ENCODE results near the gene GLIS2. TPM values are rescaled to one million over a fixed set of nuclear protein-coding genes. Genes with fewer than 3 reads are reported as not detected.
"Not testable (repeated sequence)": the region's sequence is repeated elsewhere in the genome, so short reads cannot be mapped to it uniquely, and the experiment has no call there.

Gene GLIS2
- total and polyA plus RNA-seq, 3 experiments from 2014 or later: 0.13 to 0.26 TPM; not detected in 1

DNA sequence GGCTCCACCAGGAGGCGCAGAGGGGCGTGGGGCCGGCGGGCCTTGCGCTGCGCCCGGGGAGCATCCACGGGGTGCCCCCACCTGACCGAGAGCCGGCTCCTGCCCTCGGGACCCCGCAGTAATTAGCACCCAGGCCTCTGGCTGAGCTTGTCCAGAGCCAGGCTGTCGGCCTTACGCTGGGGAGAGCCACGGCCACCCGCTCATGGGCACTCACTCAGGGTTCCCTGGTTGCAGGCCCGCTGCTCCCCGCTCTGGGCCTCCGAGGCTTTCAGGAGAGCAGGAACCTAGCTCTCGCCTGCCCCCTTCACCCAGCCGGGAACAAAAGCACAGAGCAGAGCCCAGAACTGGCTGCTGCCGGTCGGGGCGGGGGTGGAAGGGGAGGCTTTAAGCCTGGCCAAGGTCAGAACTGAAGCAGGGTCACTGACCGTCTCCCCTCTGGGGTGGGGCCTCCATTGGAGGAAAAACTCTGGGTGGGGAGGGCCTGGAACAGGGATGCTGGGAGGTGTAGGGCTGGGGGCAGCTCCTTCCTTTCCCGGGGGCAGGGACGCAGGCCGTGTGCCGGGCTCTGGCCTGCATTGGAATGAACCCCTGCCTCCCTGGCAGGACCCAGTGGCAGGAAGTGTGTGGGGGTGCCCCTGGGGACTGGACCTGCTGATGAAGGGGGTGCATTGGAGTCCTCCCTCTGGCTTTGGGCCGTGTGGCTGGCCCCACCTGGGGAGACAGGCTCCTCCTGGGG lies 12.3 kb downstream of the GLIS2 start:
- Histone ChIP-seq H3K4me1 (ENCODE audit: insufficient read depth, low read length) (peaks cover 6% of the 10 kb centered on the region), H3K36me3 (ENCODE audit: insufficient read depth, low read length) (no peaks in the 10 kb centered on the region), H3K27me3 (ENCODE audit: insufficient read depth, low read length, poor library complexity, severe bottlenecking) (no peaks in the 10 kb centered on the region), H3K9me3 (ENCODE audit: low read length) (no peaks in the 10 kb centered on the region), H3K4me3 (ENCODE audit: low read length) (peak overlapping the region; percentile 39), H3K27ac (ENCODE audit: low read depth, low read length) (no peak overlapping the region)
- POLR2A ChIA-PET: interaction anchor here (0.8 to 0.9 kb wide), 2 partner anchors 55 to 74 kb away, joined by 3 read pairs; partner anchors contain the start of gene TFAP4
- H3K36me3 Mint-ChIP-seq: no peaks in the 10 kb centered on the region
- peaks cover 0 to 5% of the 10 kb centered on the region in 2 donors for H3K27me3 Mint-ChIP-seq
- no peak overlapping the region for H3K27ac Mint-ChIP-seq
- H3K9me3 Mint-ChIP-seq: no peaks in the 10 kb centered on the region
- H3K4me3 Mint-ChIP-seq: peak overlapping the region in 6 of 7 donors; percentile 22 to 72 (median 55)
- CTCF ChIA-PET: interaction anchor here (0.6 to 8.0 kb wide), 9 partner anchors 11 to 233 kb away, joined by 3 to 72 read pairs (median 7); no protein-coding TSS in a partner anchor
- peak in 4 of 5 donors; percentile 21 to 66 (median 39) for DNase-seq
- peaks cover 0 to 10% (median 0%) of the 10 kb centered on the region in 3 donors for H3K4me1 Mint-ChIP-seq

DNA sequence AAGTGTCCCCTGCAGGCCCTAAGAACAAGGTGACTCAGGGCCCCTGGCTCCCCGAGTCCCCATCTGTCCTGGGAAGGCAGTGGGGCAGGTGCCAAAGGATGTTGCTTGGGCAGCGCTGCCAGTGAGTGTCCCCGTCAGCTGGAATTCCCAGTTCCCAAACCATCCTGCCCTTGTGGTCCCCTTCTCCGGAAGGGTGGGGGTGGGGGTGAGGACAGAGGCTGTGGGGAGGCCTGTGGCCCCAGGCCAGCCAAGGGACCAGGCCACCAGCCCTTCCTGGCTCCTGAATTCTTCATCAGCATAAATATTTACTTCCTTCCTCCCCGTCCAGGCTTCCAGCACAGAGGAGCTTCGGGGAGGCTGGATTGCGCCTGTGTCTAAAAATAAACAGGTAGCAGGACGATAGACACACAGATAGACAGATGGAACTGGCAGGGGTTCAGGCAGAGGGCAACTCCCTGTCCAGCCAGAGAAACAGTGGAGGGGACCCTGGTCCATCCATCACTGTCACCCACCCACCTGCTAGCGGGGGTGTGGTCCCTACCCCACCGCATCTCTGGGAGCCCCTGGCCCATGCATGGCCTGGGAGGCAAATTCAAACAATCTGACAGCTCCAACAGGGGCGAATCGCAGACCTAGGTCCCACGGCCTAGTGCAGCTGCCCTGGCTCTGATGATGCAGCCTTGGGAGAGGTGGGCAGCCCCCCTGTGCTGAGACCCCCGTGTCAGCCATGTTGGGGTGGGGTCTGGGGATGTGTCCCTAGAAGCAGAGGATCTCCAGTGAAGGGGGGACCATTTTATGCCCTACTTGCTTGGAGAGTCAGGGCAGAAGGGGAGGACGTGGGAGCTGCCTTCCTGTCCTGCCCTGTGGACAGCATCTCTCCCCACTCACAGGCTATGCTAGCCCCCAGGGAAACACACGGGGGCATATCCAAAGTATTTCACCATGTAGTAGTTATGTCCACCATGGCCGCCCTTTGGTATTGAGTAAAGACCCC lies 13.2 kb downstream of the GLIS2 start:
- H3K4me1 Mint-ChIP-seq: peaks cover 0 to 10% (median 0%) of the 10 kb centered on the region in 3 donors
- H3K27ac ChIP-seq (ENCODE audit: low read depth, low read length): no peak overlapping the region
- H3K4me3 Mint-ChIP-seq: peak overlapping the region in 3 of 7 donors; percentile 6 to 59 (median 26)
- H3K27ac Mint-ChIP-seq: peak overlapping the region in 1 of 8 donors; percentile 8
- H3K27me3 Mint-ChIP-seq: peaks cover 0 to 7% of the 10 kb centered on the region in 2 donors
- H3K27me3 ChIP-seq (ENCODE audit: insufficient read depth, low read length, poor library complexity, severe bottlenecking): no peaks in the 10 kb centered on the region
- DNase-seq: no peak
- no peak overlapping the region for H3K4me3 ChIP-seq (ENCODE audit: low read length)
- H3K9me3 ChIP-seq (ENCODE audit: low read length): no peaks in the 10 kb centered on the region
- ChIA-PET CTCF (interaction anchor here (1.0 to 8.0 kb wide), 10 partner anchors 10 to 76 kb away, joined by 3 to 72 read pairs (median 6); partner anchors contain the start of gene GLIS2), POLR2A (interaction anchor here (0.8 to 0.9 kb wide), 2 partner anchors 56 to 75 kb away, joined by 3 read pairs; partner anchors contain the start of gene TFAP4)
- H3K9me3 Mint-ChIP-seq: no peaks in the 10 kb centered on the region
- no peaks in the 10 kb centered on the region for H3K36me3 Mint-ChIP-seq
- H3K36me3 ChIP-seq (ENCODE audit: insufficient read depth, low read length): no peaks in the 10 kb centered on the region
- H3K4me1 ChIP-seq (ENCODE audit: insufficient read depth, low read length): peaks cover 6% of the 10 kb centered on the region

DNA sequence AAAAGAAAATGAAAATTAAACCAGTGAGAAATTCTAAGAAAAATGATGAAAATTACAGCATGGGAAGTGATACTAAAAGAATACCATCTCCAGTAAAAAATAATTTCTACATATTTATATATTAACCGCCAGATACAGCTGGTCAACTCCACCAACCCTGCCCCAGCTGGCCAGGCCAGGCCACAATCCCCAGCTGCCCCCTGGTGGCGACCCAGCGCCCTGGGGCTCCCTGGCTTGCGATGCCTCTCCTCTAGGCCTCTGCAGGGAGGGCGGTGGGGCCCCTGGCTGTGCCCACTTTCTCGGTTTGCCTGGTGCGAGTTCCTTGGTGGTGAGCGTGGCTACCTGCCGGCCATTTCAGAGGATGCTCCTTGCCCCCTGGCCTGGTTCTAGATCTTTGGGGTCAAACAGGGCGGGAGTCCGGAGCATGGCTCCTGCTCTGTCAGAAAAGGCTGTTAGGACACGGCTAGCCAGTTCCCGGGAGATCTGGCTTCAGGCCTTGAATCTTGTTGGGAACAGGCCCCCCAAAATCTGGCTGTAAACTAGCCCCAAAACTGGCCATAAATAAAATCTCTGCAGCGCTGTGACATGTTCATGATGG lies 14.5 kb downstream of the GLIS2 start:
- no peaks in the 10 kb centered on the region for H3K9me3 ChIP-seq (ENCODE audit: low read length)
- H3K4me1 ChIP-seq (ENCODE audit: insufficient read depth, low read length): peaks cover 6% of the 10 kb centered on the region
- no peaks in the 10 kb centered on the region for H3K27me3 ChIP-seq (ENCODE audit: insufficient read depth, low read length, poor library complexity, severe bottlenecking)
- Mint-ChIP-seq H3K4me1 (peaks cover 0 to 10% (median 0%) of the 10 kb centered on the region in 3 donors), H3K36me3 (no peaks in the 10 kb centered on the region), H3K27me3 (peaks cover 0 to 7% of the 10 kb centered on the region in 2 donors), H3K4me3 (no peak overlapping the region), H3K27ac (no peak overlapping the region), H3K9me3 (no peaks in the 10 kb centered on the region)
- H3K4me3 ChIP-seq (ENCODE audit: low read length): no peak overlapping the region
- peak; percentile 53 to 74 (median 68) for DNase-seq
- H3K27ac ChIP-seq (ENCODE audit: low read depth, low read length): no peak overlapping the region
- CTCF ChIA-PET: interaction anchor here (0.7 to 8.0 kb wide), 17 partner anchors 11 to 391 kb away, joined by 3 to 72 read pairs (median 4); partner anchors contain the start of gene GLIS2
- no peaks in the 10 kb centered on the region for H3K36me3 ChIP-seq (ENCODE audit: insufficient read depth, low read length)
- POLR2A ChIA-PET: interaction anchor here (0.7 kb wide), 1 partner anchor 76 kb away, joined by 3 read pairs; no protein-coding TSS in a partner anchor

DNA sequence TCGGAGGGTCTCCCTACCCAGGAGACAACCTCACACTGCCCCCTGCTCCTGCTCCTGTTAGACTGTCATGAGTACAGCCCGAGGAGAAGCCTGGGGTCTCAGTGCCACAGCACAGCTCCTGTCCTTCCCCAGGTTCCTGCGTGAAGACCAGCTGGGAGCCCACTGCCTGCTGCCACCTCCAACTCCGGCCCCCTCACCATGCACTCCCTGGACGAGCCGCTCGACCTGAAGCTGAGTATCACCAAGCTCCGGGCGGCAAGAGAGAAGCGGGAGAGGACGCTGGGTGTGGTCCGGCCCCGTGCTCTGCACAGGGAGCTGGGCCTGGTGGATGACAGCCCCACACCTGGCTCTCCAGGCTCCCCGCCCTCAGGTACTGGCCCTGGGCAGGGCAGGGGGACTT lies 16.2 kb downstream of the GLIS2 start:
- Mint-ChIP-seq H3K27me3 (peaks cover 0 to 7% of the 10 kb centered on the region in 2 donors), H3K4me1 (peaks cover 0 to 6% (median 0%) of the 10 kb centered on the region in 3 donors)

DNA sequence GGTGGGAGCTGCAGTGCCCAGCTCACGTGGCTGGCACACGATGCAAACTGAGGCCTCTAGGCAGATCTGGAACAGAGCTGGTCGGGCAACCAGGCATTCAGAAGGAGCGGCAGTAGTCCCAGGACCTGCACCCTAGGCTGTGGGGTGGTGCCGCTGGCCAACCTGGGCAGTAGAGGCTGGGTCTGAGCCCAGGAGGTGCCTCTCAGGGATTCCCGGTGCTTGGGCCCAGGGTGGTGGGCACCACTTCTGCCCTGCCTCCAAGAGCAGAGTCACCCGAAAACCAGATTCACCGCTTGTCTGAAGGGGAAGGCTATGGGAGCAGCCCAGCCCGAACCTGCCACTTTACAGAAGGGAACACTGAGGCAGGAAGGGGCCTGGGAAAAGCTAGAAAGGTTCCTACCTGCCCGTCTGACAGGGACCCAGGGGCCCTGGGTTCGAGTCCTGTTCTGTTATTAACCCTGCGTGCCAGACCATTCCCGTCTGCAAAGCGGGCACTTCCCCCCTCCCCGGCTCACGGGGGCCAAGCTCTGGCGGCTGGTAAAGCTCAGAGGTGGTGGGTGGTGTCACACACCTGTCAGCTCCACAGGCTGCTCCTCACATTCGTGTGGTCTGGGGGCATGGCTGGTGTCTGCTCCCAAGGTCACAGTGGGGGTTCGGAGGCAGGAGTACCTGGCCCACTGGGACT lies 16.9 kb downstream of the GLIS2 start:
- H3K4me1 Mint-ChIP-seq: peaks cover 0 to 6% (median 0%) of the 10 kb centered on the region in 3 donors

More for the DNA sequence above, 16.2 kb downstream of the GLIS2 start:
- no peak overlapping the region for H3K4me3 ChIP-seq (ENCODE audit: low read length)
- Mint-ChIP-seq H3K9me3 (no peaks in the 10 kb centered on the region), H3K4me3 (no peak overlapping the region), H3K27ac (no peak overlapping the region), H3K36me3 (no peaks in the 10 kb centered on the region)
- DNase-seq: no peak
- no peak overlapping the region for H3K27ac ChIP-seq (ENCODE audit: low read depth, low read length)
- no peaks in the 10 kb centered on the region for H3K9me3 ChIP-seq (ENCODE audit: low read length)
- no peaks in the 10 kb centered on the region for H3K36me3 ChIP-seq (ENCODE audit: insufficient read depth, low read length)
- peaks cover 6% of the 10 kb centered on the region for H3K4me1 ChIP-seq (ENCODE audit: insufficient read depth, low read length)
- CTCF ChIA-PET: interaction anchor here (0.9 to 8.0 kb wide), 5 partner anchors 20 to 78 kb away, joined by 3 to 72 read pairs (median 3); no protein-coding TSS in a partner anchor
- POLR2A ChIA-PET: no interaction called here
- no peaks in the 10 kb centered on the region for H3K27me3 ChIP-seq (ENCODE audit: insufficient read depth, low read length, poor library complexity, severe bottlenecking)

DNA sequence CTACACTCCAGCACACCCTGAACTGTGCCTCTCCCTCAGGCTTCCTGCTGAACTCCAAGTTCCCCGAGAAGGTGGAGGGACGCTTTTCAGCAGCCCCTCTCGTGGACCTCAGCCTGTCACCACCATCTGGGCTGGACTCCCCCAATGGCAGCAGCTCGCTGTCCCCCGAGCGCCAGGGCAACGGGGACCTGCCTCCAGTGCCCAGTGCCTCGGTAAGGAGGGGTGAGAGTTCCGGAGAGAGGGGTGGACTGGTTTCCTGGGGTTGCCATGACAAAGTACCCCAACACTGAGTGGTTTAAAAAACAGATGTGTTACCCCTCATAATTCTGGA lies 17.4 kb downstream of the GLIS2 start:
- H3K27me3 Mint-ChIP-seq: peaks cover 0 to 7% of the 10 kb centered on the region in 2 donors
- POLR2A ChIA-PET: no interaction called here
- Histone ChIP-seq H3K27me3 (ENCODE audit: insufficient read depth, low read length, poor library complexity, severe bottlenecking) (no peaks in the 10 kb centered on the region), H3K27ac (ENCODE audit: low read depth, low read length) (no peak overlapping the region), H3K4me3 (ENCODE audit: low read length) (no peak overlapping the region), H3K36me3 (ENCODE audit: insufficient read depth, low read length) (no peaks in the 10 kb centered on the region), H3K4me1 (ENCODE audit: insufficient read depth, low read length) (peaks cover under 1% of the 10 kb centered on the region), H3K9me3 (ENCODE audit: low read length) (no peaks in the 10 kb centered on the region)
- H3K36me3 Mint-ChIP-seq: no peaks in the 10 kb centered on the region
- H3K4me1 Mint-ChIP-seq: peaks cover 0 to 3% (median 0%) of the 10 kb centered on the region in 3 donors
- CTCF ChIA-PET: interaction anchor here (8.0 kb wide), 1 partner anchor 43 kb away, joined by 72 read pairs; no protein-coding TSS in a partner anchor
- H3K4me3 Mint-ChIP-seq: no peak overlapping the region
- peak overlapping the region in 1 of 8 donors; percentile 50 for H3K27ac Mint-ChIP-seq
- DNase-seq: no peak
- H3K9me3 Mint-ChIP-seq: no peaks in the 10 kb centered on the region

More for the DNA sequence above, 16.9 kb downstream of the GLIS2 start:
- Mint-ChIP-seq H3K9me3 (no peaks in the 10 kb centered on the region), H3K27me3 (peaks cover 0 to 7% of the 10 kb centered on the region in 2 donors), H3K27ac (no peak overlapping the region), H3K4me3 (no peak overlapping the region), H3K36me3 (no peaks in the 10 kb centered on the region)
- POLR2A ChIA-PET: no interaction called here
- H3K4me3 ChIP-seq (ENCODE audit: low read length): no peak overlapping the region
- H3K27ac ChIP-seq (ENCODE audit: low read depth, low read length): no peak overlapping the region
- H3K9me3 ChIP-seq (ENCODE audit: low read length): no peaks in the 10 kb centered on the region
- CTCF ChIA-PET: interaction anchor here (0.9 to 8.0 kb wide), 2 partner anchors 43 to 79 kb away, joined by 3 to 72 read pairs; no protein-coding TSS in a partner anchor
- H3K27me3 ChIP-seq (ENCODE audit: insufficient read depth, low read length, poor library complexity, severe bottlenecking): no peaks in the 10 kb centered on the region
- peaks cover 6% of the 10 kb centered on the region for H3K4me1 ChIP-seq (ENCODE audit: insufficient read depth, low read length)
- DNase-seq: no peak
- no peaks in the 10 kb centered on the region for H3K36me3 ChIP-seq (ENCODE audit: insufficient read depth, low read length)

DNA sequence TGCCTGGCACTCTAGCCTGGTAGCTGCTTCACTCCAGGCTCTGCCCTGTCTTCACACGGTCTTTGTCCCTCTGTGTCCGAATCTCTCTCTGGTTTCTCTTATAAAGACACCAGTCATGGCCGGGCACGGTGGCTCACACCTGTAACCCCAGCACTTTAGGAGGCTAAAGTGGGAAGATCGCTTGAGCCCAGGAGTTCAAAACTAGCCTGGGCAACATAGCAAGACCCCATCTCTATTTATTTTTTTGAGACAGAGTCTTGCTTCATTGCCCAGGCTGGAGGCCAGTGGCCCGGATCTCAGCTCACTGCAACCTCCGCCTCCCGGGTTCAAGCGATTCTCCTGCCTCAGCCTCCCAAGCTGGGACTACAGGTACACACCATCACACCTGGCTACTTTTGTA lies 17.8 kb downstream of the GLIS2 start:
- H3K4me1 Mint-ChIP-seq; H3K4me3 Mint-ChIP-seq; H3K36me3 ChIP-seq (ENCODE audit: insufficient read depth, low read length); H3K27ac ChIP-seq (ENCODE audit: low read depth, low read length); DNase-seq; H3K36me3 Mint-ChIP-seq; H3K27me3 Mint-ChIP-seq; H3K4me3 ChIP-seq (ENCODE audit: low read length); H3K9me3 ChIP-seq (ENCODE audit: low read length); H3K4me1 ChIP-seq (ENCODE audit: insufficient read depth, low read length); H3K27me3 ChIP-seq (ENCODE audit: insufficient read depth, low read length, poor library complexity, severe bottlenecking); H3K9me3 Mint-ChIP-seq; H3K27ac Mint-ChIP-seq: not testable (repeated sequence)
- CTCF ChIA-PET: interaction anchor here (1.3 kb wide), 1 partner anchor 45 kb away, joined by 3 read pairs; no protein-coding TSS in a partner anchor
- POLR2A ChIA-PET: interaction anchor here (0.6 kb wide), 1 partner anchor 25 kb away, joined by 9 read pairs; no protein-coding TSS in a partner anchor

All from CD8-positive, alpha-beta memory T cell (primary cell).